ENCODE measurements around the gene TUBB1.
"Not testable (repeated sequence)": the region's sequence is repeated elsewhere in the genome, so short reads cannot be mapped to it uniquely, and the experiment has no call there.

DNA sequence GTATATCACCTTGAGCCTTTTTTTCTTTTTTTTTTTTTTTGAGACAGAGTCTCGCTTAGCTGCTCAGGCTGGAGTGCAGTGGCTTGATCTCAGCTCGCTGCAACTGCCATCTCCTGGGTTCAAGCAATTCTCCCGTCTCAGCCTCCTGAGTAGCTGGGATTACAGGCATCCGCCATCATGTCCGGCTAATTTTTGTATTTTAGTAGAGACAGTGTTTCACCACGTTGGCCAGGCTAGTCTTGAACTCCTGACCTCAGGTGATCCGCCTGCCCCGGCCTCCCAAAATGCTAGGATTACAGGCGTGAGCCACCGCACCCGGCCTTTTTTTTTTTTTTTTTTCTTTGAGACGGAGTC is 36.1 kb upstream of the TUBB1 start:
- TF ChIP-seq, protein P1, sequence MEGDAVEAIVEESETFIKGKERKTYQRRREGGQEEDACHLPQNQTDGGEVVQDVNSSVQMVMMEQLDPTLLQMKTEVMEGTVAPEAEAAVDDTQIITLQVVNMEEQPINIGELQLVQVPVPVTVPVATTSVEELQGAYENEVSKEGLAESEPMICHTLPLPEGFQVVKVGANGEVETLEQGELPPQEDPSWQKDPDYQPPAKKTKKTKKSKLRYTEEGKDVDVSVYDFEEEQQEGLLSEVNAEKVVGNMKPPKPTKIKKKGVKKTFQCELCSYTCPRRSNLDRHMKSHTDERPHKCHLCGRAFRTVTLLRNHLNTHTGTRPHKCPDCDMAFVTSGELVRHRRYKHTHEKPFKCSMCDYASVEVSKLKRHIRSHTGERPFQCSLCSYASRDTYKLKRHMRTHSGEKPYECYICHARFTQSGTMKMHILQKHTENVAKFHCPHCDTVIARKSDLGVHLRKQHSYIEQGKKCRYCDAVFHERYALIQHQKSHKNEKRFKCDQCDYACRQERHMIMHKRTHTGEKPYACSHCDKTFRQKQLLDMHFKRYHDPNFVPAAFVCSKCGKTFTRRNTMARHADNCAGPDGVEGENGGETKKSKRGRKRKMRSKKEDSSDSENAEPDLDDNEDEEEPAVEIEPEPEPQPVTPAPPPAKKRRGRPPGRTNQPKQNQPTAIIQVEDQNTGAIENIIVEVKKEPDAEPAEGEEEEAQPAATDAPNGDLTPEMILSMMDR (conservative IDR thresholded peaks at IDR 0.05): not testable (repeated sequence)
- TF ChIP-seq EZH2 (IDR thresholded peaks at IDR 0.05; ENCODE audit: low read depth): not testable (repeated sequence)
